Stimulated activated CD4-positive, alpha-beta T cell treated with anti-CD3 and anti-CD28 coated beads, TNF-alpha, amount 100 ng/mL, for 4 hours (primary cell): ENCODE measurements around the gene TOMM40.
"Not testable (repeated sequence)": the region's sequence is repeated elsewhere in the genome, so short reads cannot be mapped to it uniquely, and the experiment has no call there.

Source experiments
- DNase-seq, 3 experiments: peaks; one replicate each; pipeline ENCODE4 v3.0.0-alpha.2; 2020; ENCODE audit warnings: low read depth in 3 of 3

The TOMM40 gene

GRCh38 chr19:44897835-44898234 lies 6.8 kb downstream of the TOMM40 start:
- no peak for DNase-seq

GRCh38 chr19:44900328-44901244 lies 9.5 kb downstream of the TOMM40 start:
- no peak for DNase-seq

- no peak for DNase-seq
Measured at GRCh38 chr19:44903216-44903601, 12.2 kb downstream of the TOMM40 start.

- DNase-seq = peak; percentile 49 to 64 (median 58)
Measured at GRCh38 chr19:44903602-44904425, 12.8 kb downstream of the TOMM40 start.

GRCh38 chr19:44904426-44904994 lies 13.5 kb downstream of the TOMM40 start:
- DNase-seq = no peak

GRCh38 chr19:44905437-44906160 lies 14.5 kb downstream of the TOMM40 start, which contains the start of gene APOE:
Gene APOE (plus strand): TSS chr19:44905796. CDS start chr19:44906625, 829 bp downstream.
- no peak for DNase-seq

GRCh38 chr19:44907613-44908012 lies 16.6 kb downstream of the TOMM40 start:
- no peak for DNase-seq

GRCh38 chr19:44908074-44908835 lies 17.2 kb downstream of the TOMM40 start:
- no peak for DNase-seq

GRCh38 chr19:44908836-44909261 lies 17.8 kb downstream of the TOMM40 start:
- DNase-seq = no peak

- no peak for DNase-seq
Measured at GRCh38 chr19:44909775-44910174, 18.7 kb downstream of the TOMM40 start.

GRCh38 chr19:44911896-44912295 lies 20.8 kb downstream of the TOMM40 start:
- not testable (repeated sequence) for DNase-seq

- no peak for DNase-seq
Measured at GRCh38 chr19:44912854-44913253, 21.8 kb downstream of the TOMM40 start.

GRCh38 chr19:44913512-44914432 lies 22.7 kb downstream of the TOMM40 start:
- not testable (repeated sequence) for DNase-seq

GRCh38 chr19:44914433-44915206 lies 23.6 kb downstream of the TOMM40 start, which contains the start of gene APOC1:
Gene APOC1 (plus strand): TSS chr19:44914608. CDS start chr19:44914892, 284 bp downstream.
- DNase-seq = peak; percentile 53 to 64 (median 53)

GRCh38 chr19:44924243-44924725 lies 33.2 kb downstream of the TOMM40 start:
- DNase-seq = no peak

GRCh38 chr19:44925114-44925891 lies 34.2 kb downstream of the TOMM40 start:
- DNase-seq = no peak

- not testable (repeated sequence) for DNase-seq
Measured at GRCh38 chr19:44926245-44927077, 35.4 kb downstream of the TOMM40 start.
